Measurements from ENCODE around the gene DDIT4. TPM values are rescaled to one million over a fixed set of nuclear protein-coding genes. Genes with fewer than 3 reads are reported as not detected.

The DDIT4 gene
- total and polyA plus RNA-seq, 9 of the 15 experiments (the other 6 are each of a cell fraction or from before 2014, with no cell fraction given), result 8.2 to 675 (median 159) TPM

- 0 out of 2 replicates have a peak, but pooled peaks have one; percentile 60 for TF ChIP-seq ZNF395 (CRISPR knock-in tag; IDR thresholded peaks at IDR 0.05)
- TF ChIP-seq CBFA2T3 (IDR thresholded peaks at IDR 0.05), result peak; percentile 37
- 0 out of 2 replicates have a peak, but pooled peaks have one; percentile 23 for TF ChIP-seq ZNF282 (CRISPR knock-in tag; IDR thresholded peaks at IDR 0.05)
- TF ChIP-seq ZNF717 (CRISPR knock-in tag; IDR thresholded peaks at IDR 0.05), result no peak
- TF ChIP-seq DDX20 (tag; IDR thresholded peaks at IDR 0.05; ENCODE audit: low read depth), result peak; percentile 25; the same call in 1 of the 2 replicates
- no peak for TF ChIP-seq RFX7 (CRISPR knock-in tag; IDR thresholded peaks at IDR 0.05)
- TF ChIP-seq NONO (IDR thresholded peaks at IDR 0.05; ENCODE audit: low read depth in 2 of 2, low read length in 1 of 2), result no peak
- TF ChIP-seq SUPT5H (IDR thresholded peaks at IDR 0.05), result no peak
- peak; percentile 66 for TF ChIP-seq MEF2D (tag; conservative IDR thresholded peaks at IDR 0.05; ENCODE audit: low read depth)
- peak; percentile 81; the same call in 1 of the 2 replicates for TF ChIP-seq PHB (CRISPR knock-in tag; IDR thresholded peaks at IDR 0.05)
- no peak; the same call in 1 of the 2 replicates for TF ChIP-seq ZNF398 (CRISPR knock-in tag; IDR thresholded peaks at IDR 0.05)
- TF ChIP-seq ZNF324 (CRISPR knock-in tag; IDR thresholded peaks at IDR 0.05), result peak; percentile 45; the same call in 1 of the 2 replicates
- TF ChIP-seq JUND (IDR thresholded peaks at IDR 0.05; ENCODE audit: borderline replicate concordance, low read depth, low read length), result no peak
- no peak; the same call in 2 of the 3 replicates for TF ChIP-seq JUND (tag; IDR thresholded peaks at IDR 0.05; ENCODE audit: borderline replicate concordance, low read depth, low read length)
- TF ChIP-seq HNRNPK (IDR thresholded peaks at IDR 0.05; ENCODE audit: low read depth, low read length, poor library complexity, severe bottlenecking), result no peak
- TF ChIP-seq NCOA2 (IDR thresholded peaks at IDR 0.05; ENCODE audit: partially characterized antibody in 2 of 2), result no peak
- TF ChIP-seq KDM5B (IDR thresholded peaks at IDR 0.05; ENCODE audit: insufficient replicate concordance, low read depth, low read length), result peak; percentile 51
- TF ChIP-seq NEUROD1 (IDR thresholded peaks at IDR 0.05; ENCODE audit: borderline replicate concordance, low read depth, low read length, partially characterized antibody), result no peak
- no peak for TF ChIP-seq TBL1XR1 (IDR thresholded peaks at IDR 0.05; ENCODE audit: low read length in 2 of 2)
- peak; percentile 65; the same call in 1 of the 2 replicates for TF ChIP-seq THAP7 (CRISPR knock-in tag; IDR thresholded peaks at IDR 0.05)
- TF ChIP-seq ZNF316 (IDR thresholded peaks at IDR 0.05), result no peak
- no peak for TF ChIP-seq ATF6 (CRISPR knock-in tag; IDR thresholded peaks at IDR 0.05)
- TF ChIP-seq FOXK1 (CRISPR knock-in tag; IDR thresholded peaks at IDR 0.05; ENCODE audit: borderline replicate concordance), result 0 out of 2 replicates have a peak, but pooled peaks have one; percentile 42
Observed at GRCh38 chr10:72321248-72322029, 47.7 kb downstream of the DDIT4 start (continued).
